Measurements from ENCODE around the gene TNFRSF11A. TPM values are rescaled to one million over a fixed set of nuclear protein-coding genes. Genes with fewer than 3 reads are reported as not detected.

Gene TNFRSF11A
- total RNA-seq, 1 experiment from 2014 or later, result 3.2 TPM

DNA sequence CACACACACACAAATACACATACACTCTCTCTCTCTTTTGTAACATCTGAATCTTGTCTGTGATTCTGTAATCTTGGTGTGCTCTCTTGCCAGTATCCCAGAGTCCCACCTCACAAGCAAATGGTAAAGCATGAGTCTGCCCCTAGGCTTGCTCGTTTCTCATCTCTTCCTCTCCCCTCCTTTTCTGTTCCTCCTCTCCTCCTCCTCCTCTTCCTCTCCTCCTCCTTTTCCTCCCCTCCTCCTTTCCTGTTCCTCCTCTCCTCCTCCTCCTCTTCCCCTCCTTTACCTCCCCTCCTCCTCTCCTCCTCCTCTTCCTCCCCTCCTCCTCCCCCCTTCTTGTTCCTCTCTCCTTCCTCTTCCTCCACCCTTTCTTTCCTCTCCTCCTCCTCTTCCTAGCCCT is 59.0 kb downstream of the TNFRSF11A start:
- Histone ChIP-seq H3K4me1 (ENCODE audit: control insufficient read depth in 1 of 2, insufficient read depth in 2 of 2, low read length in 2 of 2) (peaks cover 0 to 5% of the 10 kb centered on the region in 2 experiments; a peak in 1 of 4 replicates), H3K4me2 (ENCODE audit: low read length) (no peak overlapping the region), H2AFZ (ENCODE audit: low read depth, low read length, poor library complexity, severe bottlenecking) (no peak overlapping the region), H3K9me2 (ENCODE audit: insufficient read depth) (no peaks in the 10 kb centered on the region), H3K36me3 (ENCODE audit: control insufficient read depth in 1 of 2, insufficient read depth in 2 of 2, low read length in 2 of 2) (no peaks in the 10 kb centered on the region), H3K27me3 (ENCODE audit: insufficient read depth, low read length) (no peaks in the 10 kb centered on the region), H3K79me2 (ENCODE audit: insufficient read depth, low read length) (no peaks in the 10 kb centered on the region), H3K27ac (ENCODE audit: low read depth, low read length) (no peak overlapping the region), H4K20me1 (ENCODE audit: insufficient read depth) (no peaks in the 10 kb centered on the region), H3K9ac (ENCODE audit: low read length) (no peak overlapping the region), H3K4me3 (replicated peaks in 1 of 2; ENCODE audit: low read depth in 1 of 2, low read length in 2 of 2) (no peak overlapping the region), H3K9me3 (ENCODE audit: control insufficient read depth in 1 of 2, insufficient read depth in 1 of 2, low read depth in 1 of 2, low read length in 2 of 2) (no peaks in the 10 kb centered on the region)
- CTCF ChIA-PET, result no interaction called here
- DNase-seq (ENCODE audit: low read depth, low spot score), result no peak
- RAD21 ChIA-PET (ENCODE audit: low non-redundant PET in 1 of 2, low total read pairs in 2 of 2, uncharacterized antibody in 2 of 2, unreplicated experiment in 2 of 2), result no interaction called here
- POLR2A ChIA-PET, result no interaction called here
- intact Hi-C loops (cut with micrococcal nuclease), result no loop called here
- no peak for TF ChIP-seq JUND (IDR thresholded peaks at IDR 0.05)
- TF ChIP-seq, protein P1, sequence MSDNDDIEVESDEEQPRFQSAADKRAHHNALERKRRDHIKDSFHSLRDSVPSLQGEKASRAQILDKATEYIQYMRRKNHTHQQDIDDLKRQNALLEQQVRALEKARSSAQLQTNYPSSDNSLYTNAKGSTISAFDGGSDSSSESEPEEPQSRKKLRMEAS (IDR thresholded peaks at IDR 0.05), result no peak
- no peak for TF ChIP-seq EZH2 (IDR thresholded peaks at IDR 0.05)
- TF ChIP-seq TCF7L2 (IDR thresholded peaks at IDR 0.05; ENCODE audit: borderline replicate concordance, extremely low read depth, insufficient read depth, insufficient read length), result no peak
- no peak for TF ChIP-seq POLR2AphosphoS5 (IDR thresholded peaks at IDR 0.05; ENCODE audit: low read depth, low read length)
- TF ChIP-seq EGR1 (IDR thresholded peaks at IDR 0.05; ENCODE audit: low read depth), result no peak
- no peak for TF ChIP-seq ZNF274 (IDR thresholded peaks at IDR 0.05; ENCODE audit: low read depth, low read length)
- no peak for TF ChIP-seq EZH2phosphoT487 (IDR thresholded peaks at IDR 0.05; ENCODE audit: borderline replicate concordance)
- TF ChIP-seq CBX3 (IDR thresholded peaks at IDR 0.05; ENCODE audit: low read depth), result no peak
- no peak for TF ChIP-seq ZBTB33 (IDR thresholded peaks at IDR 0.05; ENCODE audit: extremely low read depth, insufficient replicate concordance, low read length)
- no peak for TF ChIP-seq SP1 (IDR thresholded peaks at IDR 0.05; ENCODE audit: low read depth)
- TF ChIP-seq SRF (IDR thresholded peaks at IDR 0.05; ENCODE audit: low read depth), result no peak
- TF ChIP-seq CTCF (IDR thresholded peaks at IDR 0.05 in 2 of 3, conservative IDR thresholded peaks at IDR 0.05 in 1 of 3; ENCODE audit: borderline replicate concordance in 1 of 3, insufficient read depth in 1 of 3, low read depth in 2 of 3, low read length in 2 of 3), result no peak
- no peak for TF ChIP-seq SIN3A (IDR thresholded peaks at IDR 0.05; ENCODE audit: low read depth)
- no peak for TF ChIP-seq POLR2A (IDR thresholded peaks at IDR 0.05; ENCODE audit: borderline replicate concordance, extremely low read depth, insufficient read depth, insufficient read length)
- no peak for TF ChIP-seq YY1 (IDR thresholded peaks at IDR 0.05; ENCODE audit: extremely low read depth, insufficient replicate concordance, low read depth, low read length)
- no peak for TF ChIP-seq ATF3 (IDR thresholded peaks at IDR 0.05)
- TF ChIP-seq CEBPB (IDR thresholded peaks at IDR 0.05; ENCODE audit: low read depth), result no peak
- no peak for TF ChIP-seq ELF1 (IDR thresholded peaks at IDR 0.05; ENCODE audit: borderline replicate concordance, low read depth)
- no TSS peak for BruUV-seq (replicated peaks)
- no peak for ATAC-seq

Measured in HCT116 (cell line).